HG03460 (cell line): ENCODE data around the gene TEAD1.

Experiments used
- ATAC-seq: cut with Tn5 transposase; IDR thresholded peaks from one replicate; pipeline ENCODE4 v1.9.1; 2021; ENCODE audit not compliant: unreplicated experiment

Gene TEAD1

DNA sequence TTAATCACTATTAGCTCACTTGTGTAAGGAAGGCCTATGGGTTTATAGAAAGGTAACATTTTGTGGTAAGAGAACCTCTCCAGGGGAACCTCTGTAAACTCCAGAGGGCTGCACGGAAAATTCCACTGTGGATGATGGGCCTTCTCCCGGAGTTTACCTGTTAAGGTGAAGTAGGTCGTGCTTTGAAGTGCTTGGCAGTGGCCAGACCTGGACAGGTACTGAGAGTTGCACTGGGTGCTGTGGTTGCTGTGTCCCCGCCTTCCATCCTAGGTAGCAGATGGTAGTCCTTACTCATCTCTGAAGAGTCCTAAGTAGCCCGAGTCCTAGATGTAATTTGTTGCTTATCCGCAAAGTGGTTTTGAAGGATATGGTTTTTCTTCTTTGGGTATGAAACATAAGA lies 133.4 kb downstream of the TEAD1 start:
- no peak for ATAC-seq

DNA sequence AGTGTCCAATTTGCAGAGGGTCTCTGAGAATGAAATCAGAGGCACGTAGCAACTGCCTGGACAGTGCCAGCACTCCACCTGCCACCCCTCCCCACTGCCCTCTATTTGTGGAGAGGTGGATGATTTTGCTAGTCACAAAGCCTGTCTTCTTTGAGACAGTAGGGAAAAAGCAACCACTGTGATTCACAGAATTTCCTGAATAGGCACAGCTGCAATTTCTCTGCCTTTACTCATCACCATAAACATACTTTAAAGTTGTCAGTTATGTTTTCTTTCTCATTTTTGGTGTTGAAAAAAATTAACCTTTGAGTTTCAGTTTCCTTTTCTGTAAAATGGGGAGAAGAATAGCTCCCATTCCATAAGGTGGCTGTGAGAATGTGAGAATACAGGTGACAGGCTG lies 134.3 kb downstream of the TEAD1 start:
- no peak for ATAC-seq

DNA sequence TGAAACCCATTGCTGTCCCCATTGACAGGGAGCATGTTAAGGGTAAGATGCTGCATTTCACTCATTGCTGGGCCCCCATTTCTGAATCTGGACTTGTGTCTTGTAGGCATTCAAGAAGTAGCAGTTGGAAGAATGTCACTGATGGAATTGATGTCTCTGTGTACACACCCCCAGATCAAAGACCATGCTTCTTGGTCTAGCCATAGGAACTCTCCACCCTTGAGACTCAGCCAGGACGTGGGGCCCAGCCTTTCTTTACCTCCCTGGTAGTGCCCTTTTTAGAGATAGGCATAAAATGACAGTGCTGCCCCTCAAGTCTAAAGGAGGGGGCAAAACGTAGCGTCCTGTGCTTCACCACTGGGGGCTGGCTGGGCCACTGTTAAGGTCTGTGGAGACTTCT lies 135.1 kb downstream of the TEAD1 start:
- ATAC-seq: no peak

DNA sequence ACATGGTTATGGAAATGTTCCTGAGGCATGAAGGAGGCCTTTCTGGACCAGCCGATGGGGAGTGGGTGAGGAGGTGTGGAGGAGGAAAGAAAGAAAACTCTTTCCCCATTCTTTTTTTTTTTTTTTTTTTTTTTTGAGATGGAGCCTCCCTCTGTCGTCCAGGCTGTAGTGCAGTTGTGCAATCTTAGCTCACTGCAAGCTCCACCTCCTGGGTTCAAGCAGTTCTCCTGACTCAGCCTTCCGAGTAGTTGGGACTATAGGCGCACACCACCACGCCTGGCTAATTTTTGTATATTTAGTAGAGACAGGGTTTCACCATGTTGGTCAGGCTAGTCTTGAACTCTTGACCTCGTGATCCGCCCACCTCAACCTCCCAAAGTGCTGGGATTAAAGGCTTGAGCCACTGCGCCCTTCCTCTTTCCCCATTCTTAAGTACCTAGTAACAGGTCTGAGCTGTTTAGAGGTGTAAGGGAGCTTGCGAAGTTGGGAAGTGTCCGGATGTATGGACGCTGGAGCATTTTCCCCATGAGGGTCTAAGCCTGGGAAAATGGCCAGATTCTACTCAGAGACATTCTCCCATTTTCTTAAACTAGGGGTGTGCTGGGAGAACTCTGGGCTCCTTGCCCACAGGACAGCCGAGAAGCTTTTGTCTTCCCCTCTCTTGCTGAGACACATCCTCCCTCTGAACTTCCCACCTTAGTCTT lies 135.8 kb downstream of the TEAD1 start:
- no peak for ATAC-seq

DNA sequence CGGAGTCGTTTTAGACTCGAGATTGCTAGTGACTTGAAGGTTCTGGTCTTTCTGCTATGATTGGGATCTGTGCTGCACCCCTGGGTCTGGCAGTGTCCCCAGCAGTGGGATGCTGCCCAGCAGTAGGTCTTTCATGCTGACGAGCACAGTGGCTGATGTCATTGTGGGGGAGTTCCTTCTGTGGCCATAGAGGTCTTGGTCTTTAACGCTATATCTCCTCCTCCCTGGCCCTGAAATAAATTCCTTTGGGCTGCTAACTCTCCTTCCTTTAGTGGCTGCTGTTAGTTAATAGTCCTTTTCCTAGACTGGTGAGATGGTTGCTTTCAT lies 136.3 kb downstream of the TEAD1 start:
- ATAC-seq: no peak

DNA sequence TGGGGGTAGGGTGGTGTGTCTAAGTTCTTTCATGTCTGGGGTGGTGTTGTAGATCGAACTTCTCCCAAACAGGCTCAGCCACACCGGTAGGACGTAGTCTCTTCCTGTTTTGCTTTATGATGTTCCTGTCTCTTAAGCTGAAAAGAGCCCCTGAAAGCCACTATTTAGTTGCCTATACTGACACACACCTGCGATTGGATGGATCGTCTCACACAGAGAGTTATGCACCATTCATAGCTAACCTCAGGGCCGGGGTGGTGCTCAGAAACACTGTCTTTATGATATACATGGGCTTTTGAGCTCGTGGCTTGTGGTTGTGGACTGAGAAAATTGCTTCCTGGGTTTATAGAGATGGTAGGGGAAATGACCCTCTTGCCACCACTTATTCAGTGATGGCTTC lies 137.6 kb downstream of the TEAD1 start:
- ATAC-seq: no peak

DNA sequence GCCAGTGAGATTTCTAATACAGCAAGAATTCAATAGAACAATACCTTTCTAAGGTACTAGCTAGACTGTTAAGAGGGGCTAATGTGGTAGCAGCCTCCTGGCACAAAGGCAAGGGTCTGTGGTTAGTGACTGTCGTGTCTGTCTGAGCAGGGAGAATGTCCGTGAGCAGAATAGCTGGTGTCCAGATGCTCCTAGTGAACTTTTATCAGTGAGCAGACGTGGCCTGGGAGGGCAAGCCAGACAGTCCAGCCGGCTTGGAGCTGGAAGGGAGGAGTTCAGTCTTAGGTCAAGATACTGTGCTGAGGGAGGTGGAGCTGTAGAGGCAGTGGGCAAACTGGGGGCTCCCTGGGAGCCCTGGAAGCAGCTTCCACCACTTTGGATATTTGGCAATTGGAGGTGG lies 138.6 kb downstream of the TEAD1 start:
- no peak for ATAC-seq

DNA sequence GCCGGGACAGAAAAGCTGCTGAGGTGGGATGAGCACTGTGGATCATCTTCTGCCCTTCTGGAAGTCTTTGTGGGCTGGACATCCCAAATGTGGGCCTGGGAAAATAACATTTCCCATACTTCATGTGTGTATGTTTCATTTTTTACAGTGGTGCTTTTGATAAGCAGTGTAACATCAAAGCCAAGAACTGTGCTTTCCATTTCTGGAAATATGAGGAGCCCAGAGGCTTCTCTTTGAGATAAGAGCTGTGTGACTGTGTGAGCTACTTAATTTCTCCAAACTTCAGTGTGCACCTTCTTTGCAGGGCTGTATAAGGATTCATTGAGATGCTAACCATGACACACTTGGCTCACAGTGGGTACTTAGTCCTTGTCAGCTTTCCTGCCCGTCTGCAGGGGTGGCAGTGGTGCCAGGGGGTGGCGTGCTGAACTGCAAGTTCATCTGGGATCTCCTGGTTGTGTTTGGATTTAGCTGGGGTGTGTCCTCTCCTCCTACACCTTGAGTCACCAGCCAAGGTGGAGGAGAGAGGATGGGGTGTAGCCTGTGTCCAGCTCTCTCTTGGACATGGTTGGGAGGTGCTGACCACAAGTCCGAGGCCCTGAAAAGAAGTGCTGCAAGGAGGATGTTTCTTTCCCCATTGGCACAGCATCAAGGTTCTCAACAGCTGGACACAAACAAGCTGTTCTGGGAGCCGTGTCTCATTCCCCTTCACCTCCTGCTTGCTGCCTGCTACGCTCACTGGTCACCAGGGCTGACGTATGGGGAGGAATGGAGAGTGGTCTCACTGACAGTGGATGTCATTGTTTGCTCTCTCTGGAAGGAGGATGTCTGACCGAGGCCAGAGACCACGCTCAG lies 139.4 kb downstream of the TEAD1 start:
- no peak for ATAC-seq

DNA sequence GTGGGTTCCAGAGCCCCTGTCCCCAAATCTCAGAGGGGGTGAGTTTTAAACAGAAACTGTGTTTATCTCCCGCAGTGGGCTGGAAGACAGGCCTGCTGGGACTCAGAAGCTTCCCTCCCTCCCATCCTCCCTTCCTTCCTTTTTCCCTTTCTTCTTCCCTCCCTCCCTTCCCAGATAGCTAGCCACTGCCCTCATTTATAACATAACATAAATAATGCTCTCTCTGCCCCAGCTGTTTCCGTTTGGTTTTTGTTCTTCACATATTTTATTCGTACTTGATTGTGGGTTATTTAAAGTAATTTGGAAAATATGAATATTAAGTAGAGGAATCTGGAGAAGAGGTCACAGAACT lies 140.9 kb downstream of the TEAD1 start:
- no peak for ATAC-seq

DNA sequence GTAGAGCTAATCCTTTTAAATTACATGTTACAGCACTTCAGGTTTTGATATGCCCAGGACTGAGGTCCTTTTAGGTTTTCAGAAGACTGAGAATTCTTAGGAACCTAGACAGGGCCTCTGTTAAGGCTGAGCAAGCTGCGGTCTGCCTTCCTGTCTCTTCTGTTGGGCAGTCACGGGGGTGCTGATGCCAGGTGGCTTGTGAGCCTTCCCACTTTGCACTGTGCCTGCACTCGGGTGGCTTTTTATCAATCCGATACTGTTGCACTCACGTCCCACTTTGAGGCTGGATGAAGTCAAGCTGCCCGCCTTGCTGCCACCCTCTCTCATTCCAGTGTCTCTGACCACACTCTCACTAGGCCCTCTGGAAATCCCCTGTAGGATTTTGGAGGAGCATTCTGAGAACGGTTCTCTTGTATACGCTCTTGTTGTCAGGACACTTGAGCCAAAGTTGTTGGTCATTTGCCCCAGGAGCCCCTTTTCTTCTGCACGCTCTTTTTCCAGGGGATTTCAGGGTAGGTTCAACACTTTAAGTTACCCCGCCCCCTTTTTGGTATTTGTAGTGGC lies 141.8 kb downstream of the TEAD1 start:
- no peak for ATAC-seq

DNA sequence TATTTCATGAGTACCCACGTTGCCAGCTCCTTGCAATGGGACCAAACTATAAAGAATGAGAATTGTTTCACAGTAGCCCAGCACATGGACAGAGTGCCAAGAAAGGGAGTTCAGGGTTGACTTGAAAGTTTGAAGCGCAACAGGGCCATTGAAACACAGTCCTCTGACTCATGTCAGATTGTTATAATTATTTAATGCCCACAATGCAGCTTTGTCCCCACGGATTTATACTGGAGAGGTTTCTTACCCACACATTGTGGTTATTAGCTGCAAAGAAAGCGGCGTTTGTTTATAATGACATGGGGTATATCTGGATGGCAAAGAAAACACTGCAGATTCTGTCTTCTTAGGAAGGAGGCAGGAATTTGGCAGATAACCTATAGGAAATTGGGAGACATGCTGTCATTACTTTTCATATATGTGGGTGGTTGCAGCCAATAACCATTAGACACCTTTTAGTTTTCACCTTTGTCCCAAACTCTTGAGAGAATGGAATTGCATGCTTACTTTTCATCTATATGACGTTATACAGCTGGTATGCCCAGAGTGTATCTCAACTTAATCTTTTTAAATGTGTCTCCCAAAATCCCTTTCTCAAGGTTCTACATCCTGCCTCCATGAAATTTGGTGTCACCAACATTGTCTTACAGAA lies 143.6 kb downstream of the TEAD1 start:
- no peak for ATAC-seq

DNA sequence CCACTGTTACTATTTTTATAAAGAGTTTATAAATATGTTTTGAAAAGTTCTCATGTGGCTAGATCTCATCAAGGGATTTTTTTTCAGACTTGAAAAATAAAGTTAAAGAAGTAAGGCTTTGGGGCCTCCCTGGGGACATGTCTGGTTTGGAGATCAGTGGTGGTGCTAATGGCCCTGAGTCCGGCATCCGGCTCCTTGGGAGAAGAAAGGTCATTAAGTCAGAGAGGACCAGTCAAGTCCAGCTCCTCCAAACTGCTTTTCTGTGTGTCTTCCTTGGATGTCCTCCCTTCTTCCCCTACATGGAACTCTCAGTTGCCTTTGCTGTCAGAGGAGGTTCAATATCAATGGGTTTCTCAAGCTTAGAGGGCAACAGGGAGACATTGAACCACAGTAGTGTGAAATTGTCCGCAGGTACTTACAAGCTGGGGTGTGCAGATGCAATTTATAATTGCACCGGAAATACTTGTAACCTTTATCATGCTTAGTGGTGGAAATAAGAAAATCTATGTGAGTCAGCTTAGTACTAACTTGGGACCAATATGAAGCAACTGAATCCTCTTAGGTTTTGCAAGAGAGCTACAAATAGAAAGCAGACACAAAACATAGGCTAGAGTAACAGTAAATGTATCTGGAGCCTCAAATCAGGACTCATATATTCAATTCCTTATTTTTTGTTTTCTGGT lies 144.3 kb downstream of the TEAD1 start:
- no peak for ATAC-seq

DNA sequence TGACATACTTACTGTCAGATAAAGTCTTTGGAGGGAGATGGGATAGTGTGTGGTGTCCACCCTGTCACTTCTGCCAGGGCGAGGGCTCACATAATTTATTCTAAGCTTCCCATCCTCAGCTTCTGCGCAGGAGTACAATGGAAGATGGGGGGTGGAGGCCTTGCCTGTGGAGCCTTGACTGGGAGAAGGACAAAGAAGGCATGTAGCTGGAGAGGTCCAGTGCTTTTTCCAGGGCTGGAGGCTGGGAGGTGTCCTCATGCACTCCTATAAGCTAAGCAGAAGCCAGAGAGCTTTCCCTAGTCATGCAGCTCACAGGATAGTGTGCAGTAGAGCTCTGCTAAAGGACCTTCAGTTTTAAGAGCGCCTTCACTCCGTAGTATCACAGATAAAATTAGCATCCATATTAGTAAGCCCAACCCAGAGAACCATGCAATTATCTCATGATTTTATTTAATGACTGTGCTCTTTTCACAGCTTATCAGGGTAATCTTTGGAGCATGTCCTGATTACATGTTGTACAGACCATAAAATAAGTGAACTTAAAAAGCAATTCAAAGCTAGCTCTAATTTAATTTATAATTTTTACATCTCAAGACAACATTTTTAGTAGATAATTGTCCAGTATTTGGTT lies 148.3 kb downstream of the TEAD1 start:
- ATAC-seq: no peak

DNA sequence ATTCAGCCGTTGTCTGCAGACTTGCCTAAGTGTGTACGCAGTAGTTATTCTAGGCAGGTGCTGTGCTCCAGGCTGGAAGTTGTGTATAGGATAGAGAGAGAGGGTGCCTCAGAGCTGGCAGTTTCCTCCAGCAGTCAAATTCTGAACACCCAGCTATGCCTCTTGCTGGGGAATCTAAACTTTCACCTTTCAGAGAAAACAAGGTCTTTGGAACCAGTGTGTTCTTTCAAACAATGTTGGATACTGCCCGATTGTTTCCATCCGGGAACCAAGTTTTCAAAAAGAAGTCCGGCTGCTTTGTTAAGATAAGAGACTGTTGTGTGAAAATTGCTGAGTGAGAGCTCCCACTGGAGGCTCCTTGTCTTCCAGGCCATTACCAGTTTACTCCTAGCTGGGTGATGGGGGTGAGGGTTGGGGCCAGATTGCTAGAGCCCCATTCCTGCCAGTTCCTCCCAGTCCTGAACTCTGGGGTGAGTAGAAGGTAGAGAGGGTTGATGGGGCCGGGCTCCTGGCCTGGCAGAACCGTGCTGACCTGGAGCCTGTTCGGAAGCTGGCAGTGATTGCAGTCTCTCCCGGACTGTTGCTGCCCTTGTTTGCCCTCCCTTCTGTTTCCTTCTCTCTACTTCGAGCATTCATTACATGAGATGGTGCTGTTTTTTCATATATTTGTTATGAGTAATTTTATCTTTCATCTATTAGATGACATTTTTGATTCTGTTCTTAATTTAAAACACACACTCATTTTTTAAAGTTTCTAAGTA lies 150.2 kb downstream of the TEAD1 start:
- ATAC-seq: no peak

DNA sequence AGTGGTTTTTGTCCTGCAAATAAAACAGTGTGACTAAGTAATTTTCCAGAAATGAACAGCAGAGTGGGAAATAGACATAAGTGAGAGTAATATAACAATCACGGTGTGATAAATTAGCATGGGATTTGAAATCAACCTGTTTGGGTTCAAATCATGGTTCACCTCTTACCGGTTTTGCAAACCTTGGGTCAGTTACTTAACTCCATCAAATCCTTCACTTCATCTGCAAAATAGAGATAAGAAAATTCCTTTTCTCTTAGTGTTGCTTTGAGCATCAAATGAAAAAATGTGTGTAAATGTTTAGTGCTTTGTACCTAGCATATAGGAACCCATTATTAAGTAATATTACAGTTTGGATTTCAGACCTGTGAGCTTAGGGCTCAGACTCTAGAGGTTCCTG lies 152.2 kb downstream of the TEAD1 start:
- ATAC-seq: no peak

DNA sequence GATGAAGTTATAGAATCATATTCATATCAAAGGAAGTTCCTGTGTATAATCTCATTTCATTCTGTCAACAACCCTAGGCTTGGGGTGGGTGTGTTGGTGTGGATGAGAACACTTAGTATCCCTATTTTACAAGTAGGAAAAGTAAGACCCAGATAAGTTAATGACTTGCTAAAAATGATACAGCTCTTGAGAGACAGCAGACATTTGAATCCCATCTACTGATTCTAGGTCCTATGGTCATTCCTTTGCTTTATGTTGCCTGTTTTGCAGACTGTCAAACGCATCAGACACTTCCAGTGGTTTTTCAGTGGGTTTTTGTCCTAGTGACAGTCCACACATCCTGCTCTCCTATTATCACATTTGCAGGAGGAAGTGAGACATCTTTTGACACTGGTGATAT lies 153.1 kb downstream of the TEAD1 start:
- ATAC-seq: no peak

DNA sequence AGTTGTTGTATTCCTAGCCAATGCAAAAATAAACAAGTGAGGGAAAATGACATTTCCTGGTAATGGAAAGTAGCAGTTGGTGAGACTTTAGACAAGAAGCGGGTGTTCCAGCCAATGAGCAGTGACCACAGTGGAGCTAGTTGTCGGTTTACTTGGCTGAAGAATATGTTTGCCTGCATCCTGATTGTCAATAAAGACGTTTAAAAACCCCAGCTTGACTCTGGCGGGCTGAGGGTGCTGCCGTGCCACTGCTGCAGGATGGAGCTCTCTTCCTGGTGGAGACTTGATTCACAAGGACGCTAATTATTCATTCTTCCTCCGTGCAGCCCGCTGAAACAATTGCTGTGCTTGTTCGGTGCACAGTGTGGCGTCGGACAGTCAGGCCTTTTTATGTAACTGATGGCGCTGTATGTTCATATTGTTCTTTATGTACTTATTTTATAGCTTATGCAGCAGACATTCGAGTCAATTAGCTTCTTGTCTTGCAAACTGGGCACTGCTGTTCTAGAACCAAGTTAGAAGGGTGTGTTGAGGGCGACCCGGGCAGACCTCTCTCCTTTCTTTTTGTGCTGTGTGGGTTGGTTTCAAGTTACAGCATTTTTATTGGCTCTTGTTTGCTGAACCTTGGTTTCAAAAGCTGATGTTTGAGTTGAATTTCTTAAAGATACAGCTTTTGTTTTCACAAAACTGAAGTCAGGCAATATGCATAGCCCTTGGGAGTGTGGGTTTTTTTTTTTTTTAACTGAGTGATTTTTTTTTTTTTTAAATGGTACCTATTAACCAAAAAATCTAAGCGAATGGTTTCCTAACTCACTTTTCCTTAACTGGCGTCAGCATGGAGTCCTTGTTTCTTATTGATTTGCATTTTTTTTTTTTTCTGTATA lies 153.9 kb downstream of the TEAD1 start:
- no peak for ATAC-seq

DNA sequence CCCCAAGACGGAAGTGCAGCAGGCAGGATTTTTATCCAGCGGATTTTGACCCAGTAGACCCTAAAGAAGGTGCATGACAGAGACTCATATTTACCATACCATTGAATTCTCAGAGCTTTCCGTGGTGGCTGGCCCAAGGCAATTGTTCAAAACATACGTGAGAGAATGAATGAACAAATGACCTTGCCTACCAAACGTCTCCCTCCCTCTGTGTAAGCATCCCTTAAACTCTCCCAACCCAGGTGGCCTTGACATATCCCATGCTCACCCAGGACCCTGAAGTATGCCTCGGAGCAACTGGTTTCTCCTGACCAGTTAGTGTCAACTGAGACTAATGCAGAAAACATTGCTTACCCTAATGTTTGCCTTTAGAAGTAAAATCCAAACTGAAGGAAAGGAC lies 154.9 kb downstream of the TEAD1 start:
- no peak for ATAC-seq
